Measurements from ENCODE around the gene SLC2A1.

- TF ChIP-seq CTCF (conservative IDR thresholded peaks at IDR 0.05) (no peak), ZFX (IDR thresholded peaks at IDR 0.05) (no peak)
Measured at GRCh38 chr1:42977653-42978052, 19.0 kb upstream of the SLC2A1 start.

Data from C4-2B (cell line).